Measurements from ENCODE around the gene PLCB4.

The PLCB4 gene

DNA sequence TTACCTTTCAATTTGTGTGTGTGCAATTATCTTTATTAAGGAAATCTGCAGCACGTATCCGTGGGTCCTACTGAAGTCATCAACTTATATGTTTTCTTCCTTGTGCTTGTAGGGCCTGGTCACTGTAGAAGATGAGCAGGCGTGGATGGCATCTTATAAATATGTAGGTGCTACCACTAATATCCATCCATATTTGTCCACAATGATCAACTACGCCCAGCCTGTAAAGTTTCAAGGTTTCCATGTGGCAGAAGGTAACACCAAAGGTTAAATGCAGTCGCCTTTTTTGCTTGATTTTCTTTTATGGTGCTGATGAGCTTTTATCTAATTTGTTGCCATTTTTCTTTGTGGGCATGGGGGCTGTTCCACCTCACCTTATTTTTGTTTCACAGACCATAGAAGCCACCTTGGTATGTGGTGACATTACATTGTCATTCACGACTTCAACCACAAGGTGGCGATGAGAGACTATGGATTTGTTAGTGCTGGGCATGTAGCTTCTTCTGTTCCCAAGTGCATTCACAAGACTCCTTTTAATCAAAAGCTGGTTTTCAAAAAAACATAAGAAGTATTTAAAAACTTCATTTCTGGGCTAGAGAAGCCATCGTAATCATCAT is 339.0 kb downstream of the PLCB4 start:
- DNase-seq (ENCODE audit: low read depth) = peak; percentile 90
- no peak overlapping the region for H3K4me3 ChIP-seq (ENCODE audit: low read depth, low read length)
- TF ChIP-seq, protein P1, sequence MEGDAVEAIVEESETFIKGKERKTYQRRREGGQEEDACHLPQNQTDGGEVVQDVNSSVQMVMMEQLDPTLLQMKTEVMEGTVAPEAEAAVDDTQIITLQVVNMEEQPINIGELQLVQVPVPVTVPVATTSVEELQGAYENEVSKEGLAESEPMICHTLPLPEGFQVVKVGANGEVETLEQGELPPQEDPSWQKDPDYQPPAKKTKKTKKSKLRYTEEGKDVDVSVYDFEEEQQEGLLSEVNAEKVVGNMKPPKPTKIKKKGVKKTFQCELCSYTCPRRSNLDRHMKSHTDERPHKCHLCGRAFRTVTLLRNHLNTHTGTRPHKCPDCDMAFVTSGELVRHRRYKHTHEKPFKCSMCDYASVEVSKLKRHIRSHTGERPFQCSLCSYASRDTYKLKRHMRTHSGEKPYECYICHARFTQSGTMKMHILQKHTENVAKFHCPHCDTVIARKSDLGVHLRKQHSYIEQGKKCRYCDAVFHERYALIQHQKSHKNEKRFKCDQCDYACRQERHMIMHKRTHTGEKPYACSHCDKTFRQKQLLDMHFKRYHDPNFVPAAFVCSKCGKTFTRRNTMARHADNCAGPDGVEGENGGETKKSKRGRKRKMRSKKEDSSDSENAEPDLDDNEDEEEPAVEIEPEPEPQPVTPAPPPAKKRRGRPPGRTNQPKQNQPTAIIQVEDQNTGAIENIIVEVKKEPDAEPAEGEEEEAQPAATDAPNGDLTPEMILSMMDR (conservative IDR thresholded peaks at IDR 0.05; ENCODE audit: low read depth, low read length) = peak; percentile 84

DNA sequence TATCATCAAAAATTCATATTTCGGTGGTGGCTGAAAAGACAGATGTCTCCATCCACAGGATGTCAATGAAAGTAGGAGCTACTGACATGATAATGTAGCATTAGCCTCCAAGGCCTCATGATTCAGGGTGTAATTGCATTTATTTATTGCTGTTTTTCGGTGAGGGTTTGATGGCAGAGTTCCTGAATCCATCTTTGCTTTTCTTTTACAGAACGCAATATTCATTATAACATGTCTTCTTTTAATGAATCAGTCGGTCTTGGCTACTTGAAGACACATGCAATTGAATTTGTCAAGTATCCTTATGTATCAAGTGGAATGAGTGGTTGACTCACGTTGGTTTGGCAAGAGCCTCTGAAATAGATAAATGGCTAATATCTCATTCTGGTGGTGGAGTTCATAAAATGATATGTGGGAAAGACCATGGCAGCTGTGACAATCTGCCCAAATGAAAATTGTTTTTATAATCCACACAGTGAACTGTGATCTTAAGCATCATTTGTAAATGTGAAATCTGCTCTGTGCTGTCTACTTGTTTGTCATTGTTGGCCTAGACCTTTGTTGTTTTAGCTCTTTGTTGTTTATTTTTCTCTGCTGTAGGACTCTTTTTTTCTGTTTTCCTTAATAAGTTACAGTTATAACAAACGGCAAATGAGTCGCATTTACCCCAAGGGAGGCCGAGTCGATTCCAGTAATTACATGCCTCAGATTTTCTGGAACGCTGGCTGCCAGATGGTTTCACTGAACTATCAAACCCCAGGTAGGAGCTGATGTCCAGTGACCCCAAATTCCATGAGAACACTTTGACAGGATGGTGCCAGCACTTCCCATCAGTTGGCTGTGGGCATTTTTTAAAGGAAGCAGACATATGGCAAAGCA is 339.8 kb downstream of the PLCB4 start:
- TF ChIP-seq, protein P1 (conservative IDR thresholded peaks at IDR 0.05; ENCODE audit: low read depth, low read length) = no peak
- H3K4me3 ChIP-seq (ENCODE audit: low read depth, low read length) = no peak overlapping the region

DNA sequence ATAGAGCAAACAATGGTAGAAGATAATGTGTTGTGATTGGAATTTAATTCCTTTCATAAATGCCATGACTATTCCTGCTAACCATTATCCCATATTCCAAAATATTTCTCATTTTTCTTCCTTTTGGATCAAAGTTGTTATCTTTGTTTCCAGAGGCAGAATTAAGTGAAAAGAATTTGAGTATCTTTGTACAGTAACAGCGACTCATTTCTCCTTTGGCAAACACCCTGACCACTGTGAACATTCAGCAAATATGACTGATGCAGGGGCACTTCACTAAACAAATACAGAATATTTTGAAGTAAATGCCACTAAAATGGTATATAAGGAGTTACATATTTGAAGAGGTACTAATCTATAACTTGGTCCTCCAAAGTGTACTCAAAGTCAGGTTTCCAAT is 340.5 kb downstream of the PLCB4 start:
- TF ChIP-seq, protein P1 (conservative IDR thresholded peaks at IDR 0.05; ENCODE audit: low read depth, low read length) = no peak
- peak; percentile 40 for DNase-seq (ENCODE audit: low read depth)
- H3K4me3 ChIP-seq (ENCODE audit: low read depth, low read length) = no peak overlapping the region

More for the DNA sequence above, 339.8 kb downstream of the PLCB4 start:
- DNase-seq (ENCODE audit: low read depth) = peak; percentile 67

DNA sequence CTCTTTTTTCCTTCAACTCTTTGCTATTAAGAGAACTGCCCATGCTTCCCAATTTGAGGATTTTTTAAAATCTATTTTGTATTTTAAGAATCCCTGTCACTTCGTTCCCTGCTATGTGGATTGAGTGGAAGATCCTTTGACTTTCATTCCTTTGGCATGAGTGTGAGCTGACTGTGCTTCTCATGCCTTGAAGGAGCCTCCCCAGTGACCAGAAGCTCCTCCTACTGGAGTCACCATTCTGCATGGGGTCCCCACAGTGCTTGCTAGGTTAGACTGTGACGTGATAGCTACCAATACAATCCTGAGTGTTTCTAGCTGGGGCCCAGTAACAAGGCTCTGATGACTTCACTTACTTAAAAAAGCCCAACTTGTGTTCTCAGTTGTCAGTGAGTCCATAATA is 341.1 kb downstream of the PLCB4 start:
- H3K4me3 ChIP-seq (ENCODE audit: low read depth, low read length) = no peak overlapping the region
- peak; percentile 90 for DNase-seq (ENCODE audit: low read depth)
- TF ChIP-seq, protein P1 (conservative IDR thresholded peaks at IDR 0.05; ENCODE audit: low read depth, low read length) = peak; percentile 1

DNA sequence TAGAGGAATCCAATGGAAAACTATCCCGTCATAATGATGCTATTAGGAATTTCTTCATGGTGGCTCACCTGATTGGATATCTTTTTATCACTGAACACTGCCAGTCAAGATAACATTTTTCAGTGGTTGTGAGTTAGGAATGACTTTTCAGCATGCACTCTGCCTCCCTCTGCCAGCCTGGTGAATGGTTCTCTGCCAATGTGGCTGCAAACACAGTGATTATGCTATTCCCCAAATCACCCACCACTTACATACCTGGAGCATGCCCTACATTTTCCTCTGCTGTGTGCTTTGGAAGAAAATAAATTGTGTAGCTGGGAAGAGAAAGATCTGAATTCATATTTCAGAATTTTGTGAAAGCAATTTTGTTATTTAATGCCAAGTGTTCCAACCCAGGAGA is 342.9 kb downstream of the PLCB4 start:
- no peak overlapping the region for H3K4me3 ChIP-seq (ENCODE audit: low read depth, low read length)
- TF ChIP-seq, protein P1 (conservative IDR thresholded peaks at IDR 0.05; ENCODE audit: low read depth, low read length) = no peak
- DNase-seq (ENCODE audit: low read depth) = no peak

DNA sequence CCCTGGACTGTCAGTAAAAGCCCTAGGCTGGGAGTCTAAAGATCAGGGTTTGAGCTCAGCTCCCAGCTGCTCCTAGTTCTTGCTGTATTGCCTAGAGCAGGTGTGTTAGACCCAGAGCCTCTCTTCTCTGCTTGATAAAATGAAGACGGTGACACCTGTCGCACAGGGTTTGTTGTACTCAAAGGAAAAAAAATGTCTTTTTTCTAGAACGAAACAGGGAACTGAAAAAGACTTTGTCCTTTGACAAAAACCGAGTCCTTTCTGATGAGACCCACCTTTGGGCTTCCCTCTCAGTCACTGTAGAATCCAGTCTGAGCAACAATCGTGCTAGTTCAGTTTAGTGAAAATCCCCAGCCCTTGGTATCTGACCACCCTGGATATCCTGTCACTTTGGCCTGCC is 343.4 kb downstream of the PLCB4 start:
- DNase-seq (ENCODE audit: low read depth) = no peak
- TF ChIP-seq, protein P1 (conservative IDR thresholded peaks at IDR 0.05; ENCODE audit: low read depth, low read length) = no peak
- no peak overlapping the region for H3K4me3 ChIP-seq (ENCODE audit: low read depth, low read length)

Data from choroid plexus epithelial cell (primary cell).